CD4-positive, alpha-beta T cell treated with Interleukin-4 for 4 hours (primary cell): ENCODE results near the gene CNGA3.
"Not testable (repeated sequence)": the region's sequence is repeated elsewhere in the genome, so short reads cannot be mapped to it uniquely, and the experiment has no call there.

Experiments
- DNase-seq: peaks from one replicate; pipeline ENCODE4 v3.0.0-alpha.2; 2020

The CNGA3 gene

GRCh38 chr2:98405301-98405700 is 59.0 kb downstream of the CNGA3 start:
- no peak for DNase-seq

GRCh38 chr2:98408155-98408554 is 61.9 kb downstream of the CNGA3 start:
- no peak for DNase-seq

GRCh38 chr2:98412751-98413458 is 66.6 kb downstream of the CNGA3 start:
- peak; percentile 78 for DNase-seq

GRCh38 chr2:98414246-98414645 is 68.0 kb downstream of the CNGA3 start:
- DNase-seq = not testable (repeated sequence)

GRCh38 chr2:98415719-98416248 is 69.5 kb downstream of the CNGA3 start:
- not testable (repeated sequence) for DNase-seq

- DNase-seq = no peak
Observed at GRCh38 chr2:98416383-98417159, 70.3 kb downstream of the CNGA3 start.

GRCh38 chr2:98419544-98419943 is 73.3 kb downstream of the CNGA3 start:
- no peak for DNase-seq

- no peak for DNase-seq
Observed at GRCh38 chr2:98419977-98420725, 73.9 kb downstream of the CNGA3 start.

- DNase-seq = no peak
Observed at GRCh38 chr2:98422449-98422848, 76.2 kb downstream of the CNGA3 start.

- no peak for DNase-seq
Observed at GRCh38 chr2:98426771-98427170, 80.5 kb downstream of the CNGA3 start.

- no peak for DNase-seq
Observed at GRCh38 chr2:98432145-98432544, 85.9 kb downstream of the CNGA3 start.

- no peak for DNase-seq
Observed at GRCh38 chr2:98433363-98433964, 87.2 kb downstream of the CNGA3 start.

GRCh38 chr2:98434492-98434891 is 88.2 kb downstream of the CNGA3 start:
- no peak for DNase-seq

- not testable (repeated sequence) for DNase-seq
Observed at GRCh38 chr2:98435670-98436069, 89.4 kb downstream of the CNGA3 start.

GRCh38 chr2:98436734-98437133 is 90.5 kb downstream of the CNGA3 start:
- no peak for DNase-seq

- DNase-seq = peak; percentile 62
Observed at GRCh38 chr2:98438190-98439133, 92.2 kb downstream of the CNGA3 start.

GRCh38 chr2:98441706-98442450 is 95.6 kb downstream of the CNGA3 start:
- no peak for DNase-seq

- no peak for DNase-seq
Observed at GRCh38 chr2:98442488-98442887, 96.2 kb downstream of the CNGA3 start.

- peak; percentile 76 for DNase-seq
Observed at GRCh38 chr2:98444436-98445176, 98.3 kb downstream of the CNGA3 start, which contains the start of gene INPP4A. Gene INPP4A, plus strand, starts transcription at chr2:98444858. Its CDS starts 75,191 bp downstream, at chr2:98520049.

- no peak for DNase-seq
Observed at GRCh38 chr2:98445177-98445682, 99.0 kb downstream of the CNGA3 start.
